HG02678 (cell line): Measurements from ENCODE around the gene TTC9.
"Not testable (repeated sequence)": the region's sequence is repeated elsewhere in the genome, so short reads cannot be mapped to it uniquely, and the experiment has no call there.

Source experiments
- ATAC-seq: cut with Tn5 transposase; IDR thresholded peaks from one replicate; pipeline ENCODE4 v1.9.1; 2021; ENCODE audit warnings: mild to moderate bottlenecking, moderate library complexity; ENCODE audit not compliant: unreplicated experiment

The TTC9 gene

GRCh38 chr14:70671652-70672644 lies 30.2 kb downstream of the TTC9 start:
- ATAC-seq = no peak

- ATAC-seq = no peak
Measured at GRCh38 chr14:70677341-70677740, 35.6 kb downstream of the TTC9 start.

- no peak for ATAC-seq
Measured at GRCh38 chr14:70680748-70681147, 39.0 kb downstream of the TTC9 start.

GRCh38 chr14:70683983-70684382 lies 42.3 kb downstream of the TTC9 start:
- no peak for ATAC-seq

GRCh38 chr14:70685474-70686197 lies 43.9 kb downstream of the TTC9 start:
- ATAC-seq = no peak

- no peak for ATAC-seq
Measured at GRCh38 chr14:70692210-70692609, 50.5 kb downstream of the TTC9 start.

- no peak for ATAC-seq
Measured at GRCh38 chr14:70696026-70696425, 54.3 kb downstream of the TTC9 start.

GRCh38 chr14:70697701-70698100 lies 56.0 kb downstream of the TTC9 start:
- no peak for ATAC-seq

GRCh38 chr14:70698288-70698687 lies 56.6 kb downstream of the TTC9 start:
- no peak for ATAC-seq

- ATAC-seq = no peak
Measured at GRCh38 chr14:70699646-70700045, 57.9 kb downstream of the TTC9 start.

GRCh38 chr14:70700955-70701585 lies 59.4 kb downstream of the TTC9 start:
- no peak for ATAC-seq

- ATAC-seq = no peak
Measured at GRCh38 chr14:70701610-70702009, 59.9 kb downstream of the TTC9 start.

- ATAC-seq = no peak
Measured at GRCh38 chr14:70702161-70702560, 60.4 kb downstream of the TTC9 start.

- not testable (repeated sequence) for ATAC-seq
Measured at GRCh38 chr14:70703621-70704168, 62.0 kb downstream of the TTC9 start.

- no peak for ATAC-seq
Measured at GRCh38 chr14:70704960-70705359, 63.2 kb downstream of the TTC9 start.

GRCh38 chr14:70706177-70706576 lies 64.5 kb downstream of the TTC9 start:
- ATAC-seq = no peak

- peak; percentile 91 for ATAC-seq
Measured at GRCh38 chr14:70707138-70708038, 65.7 kb downstream of the TTC9 start.

GRCh38 chr14:70708717-70709570 lies 67.2 kb downstream of the TTC9 start:
- ATAC-seq = no peak

- no peak for ATAC-seq
Measured at GRCh38 chr14:70709726-70710382, 68.1 kb downstream of the TTC9 start.
